HFFc6 (cell line): ENCODE measurements around the gene LEO1. TPM values are rescaled to one million over a fixed set of nuclear protein-coding genes. Genes with fewer than 3 reads are reported as not detected.

Source experiments
- DNase-seq: peaks from one replicate; pipeline ENCODE4 v3.0.0-alpha.2; 2018
- H3K27ac Mint-ChIP-seq: 2 replicates; pipeline ENCODE4 v1.8.0; 2020; ENCODE audit warnings: mild to moderate bottlenecking, mixed read lengths
- H3K27me3 Mint-ChIP-seq: 2 replicates; pipeline ENCODE4 v1.8.0; 2021; ENCODE audit warnings: mild to moderate bottlenecking, moderate library complexity, mixed read lengths; ENCODE audit not compliant: insufficient read depth
- H3K36me3 Mint-ChIP-seq: 2 replicates; pipeline ENCODE4 v1.8.0; 2021; ENCODE audit warnings: low read depth, mixed read lengths
- H3K4me1 Mint-ChIP-seq: 2 replicates; pipeline ENCODE4 v1.8.0; 2020; ENCODE audit warnings: low read depth, mixed read lengths
- H3K4me3 Mint-ChIP-seq: 2 replicates; pipeline ENCODE4 v1.8.0; 2020; ENCODE audit warnings: mild to moderate bottlenecking, moderate library complexity, mixed read lengths
- H3K9me3 Mint-ChIP-seq: 2 replicates; pipeline ENCODE4 v1.8.0; 2020; ENCODE audit warnings: mild to moderate bottlenecking, mixed read lengths
- total RNA-seq, 6 experiments: library from RNA; stranded (reverse); fragmentation: NEBNext Ultra II Directional; extraction: Animal tissue kit (Norgen Biotek cat#: 25700); gene quantifications; 2 replicates in 1 of 6; 3 replicates in 5 of 6; pipeline ENCODE4 v1.2.3, GENCODE V29; 2021
- TF ChIP-seq, protein P1 (sequence below): fragments of 200-600 bp; sonication (generic); IDR thresholded peaks from 2 replicates; pipeline ENCODE4 v1.5.0; 2021; ENCODE audit warnings: antibody characterized with exemption, mild to moderate bottlenecking

Gene LEO1
- total RNA-seq, 6 experiments from 2014 or later = 22.2 to 30.9 (median 27.5) TPM

- Mint-ChIP-seq H3K27me3 (peaks cover 4% of the 10 kb centered on the region; the same call in 1 of the 2 replicates), H3K9me3 (peaks cover 6% of the 10 kb centered on the region; the same call in 1 of the 2 replicates), H3K4me3 (no peak overlapping the region), H3K36me3 (peaks cover 28% of the 10 kb centered on the region), H3K4me1 (peaks cover 26% of the 10 kb centered on the region), H3K27ac (no peak overlapping the region)
- TF ChIP-seq, protein P1, sequence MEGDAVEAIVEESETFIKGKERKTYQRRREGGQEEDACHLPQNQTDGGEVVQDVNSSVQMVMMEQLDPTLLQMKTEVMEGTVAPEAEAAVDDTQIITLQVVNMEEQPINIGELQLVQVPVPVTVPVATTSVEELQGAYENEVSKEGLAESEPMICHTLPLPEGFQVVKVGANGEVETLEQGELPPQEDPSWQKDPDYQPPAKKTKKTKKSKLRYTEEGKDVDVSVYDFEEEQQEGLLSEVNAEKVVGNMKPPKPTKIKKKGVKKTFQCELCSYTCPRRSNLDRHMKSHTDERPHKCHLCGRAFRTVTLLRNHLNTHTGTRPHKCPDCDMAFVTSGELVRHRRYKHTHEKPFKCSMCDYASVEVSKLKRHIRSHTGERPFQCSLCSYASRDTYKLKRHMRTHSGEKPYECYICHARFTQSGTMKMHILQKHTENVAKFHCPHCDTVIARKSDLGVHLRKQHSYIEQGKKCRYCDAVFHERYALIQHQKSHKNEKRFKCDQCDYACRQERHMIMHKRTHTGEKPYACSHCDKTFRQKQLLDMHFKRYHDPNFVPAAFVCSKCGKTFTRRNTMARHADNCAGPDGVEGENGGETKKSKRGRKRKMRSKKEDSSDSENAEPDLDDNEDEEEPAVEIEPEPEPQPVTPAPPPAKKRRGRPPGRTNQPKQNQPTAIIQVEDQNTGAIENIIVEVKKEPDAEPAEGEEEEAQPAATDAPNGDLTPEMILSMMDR = no peak
- no peak for DNase-seq
Observed at GRCh38 chr15:51967583-51967982, 4.0 kb downstream of the LEO1 start.

GRCh38 chr15:51966192-51966591, 5.4 kb downstream of the LEO1 start:
- Mint-ChIP-seq H3K27ac (no peak overlapping the region), H3K36me3 (peaks cover 33% of the 10 kb centered on the region), H3K27me3 (peaks cover 1% of the 10 kb centered on the region; the same call in 1 of the 2 replicates), H3K4me1 (peaks cover 26% of the 10 kb centered on the region), H3K4me3 (no peak overlapping the region), H3K9me3 (peaks cover 6% of the 10 kb centered on the region; the same call in 1 of the 2 replicates)
- TF ChIP-seq, protein P1 = no peak
- DNase-seq = no peak

GRCh38 chr15:51965691-51966090, 5.9 kb downstream of the LEO1 start:
- TF ChIP-seq, protein P1 = no peak

GRCh38 chr15:51955504-51955903, 16.1 kb downstream of the LEO1 start:
- H3K27ac Mint-ChIP-seq = no peak overlapping the region
- no peaks in the 10 kb centered on the region for H3K27me3 Mint-ChIP-seq
- no peaks in the 10 kb centered on the region for H3K9me3 Mint-ChIP-seq
- peaks cover 29% of the 10 kb centered on the region for H3K36me3 Mint-ChIP-seq
- H3K4me3 Mint-ChIP-seq = no peak overlapping the region
- H3K4me1 Mint-ChIP-seq = no peaks in the 10 kb centered on the region
- TF ChIP-seq, protein P1 = no peak
- no peak for DNase-seq

More at GRCh38 chr15:51965691-51966090, 5.9 kb downstream of the LEO1 start:
- peaks cover 6% of the 10 kb centered on the region; the same call in 1 of the 2 replicates for H3K9me3 Mint-ChIP-seq
- DNase-seq = no peak
- H3K36me3 Mint-ChIP-seq = peaks cover 34% of the 10 kb centered on the region
- H3K27ac Mint-ChIP-seq = no peak overlapping the region
- 0 out of 2 replicates have a peak, but pooled peaks cover 1% of the 10 kb centered on the region for H3K27me3 Mint-ChIP-seq
- no peak overlapping the region for H3K4me3 Mint-ChIP-seq
- H3K4me1 Mint-ChIP-seq = peaks cover 21% of the 10 kb centered on the region

DNA sequence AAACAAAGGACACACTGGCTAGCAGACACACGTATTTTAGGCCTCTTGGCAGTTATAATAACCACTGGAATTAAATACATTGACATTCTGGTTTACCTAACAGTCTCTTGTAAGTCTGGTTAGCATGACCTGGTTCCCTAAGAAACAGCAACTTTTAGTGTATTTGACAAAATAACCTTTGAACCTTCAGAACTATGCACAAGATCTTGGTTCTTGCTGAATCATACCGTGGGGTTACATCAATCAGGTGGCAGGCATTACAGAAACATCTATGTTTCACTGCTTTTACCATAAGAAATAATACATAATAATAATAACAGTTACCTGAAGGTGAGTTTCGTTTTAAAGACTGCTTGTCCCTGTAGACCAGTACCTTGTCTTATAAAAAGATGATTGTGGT, 18.8 kb downstream of the LEO1 start:
- no peaks in the 10 kb centered on the region for H3K27me3 Mint-ChIP-seq
- no peaks in the 10 kb centered on the region for H3K9me3 Mint-ChIP-seq
- H3K27ac Mint-ChIP-seq = no peak overlapping the region
- H3K4me1 Mint-ChIP-seq = no peaks in the 10 kb centered on the region
- no peak overlapping the region for H3K4me3 Mint-ChIP-seq
- peaks cover 28% of the 10 kb centered on the region for H3K36me3 Mint-ChIP-seq
- no peak for DNase-seq
- TF ChIP-seq, protein P1 = no peak
